OCI-LY3 (cell line): ENCODE measurements around the gene PAK1.

Experiments
- EZH2phosphoT487 ChIP-seq: fragments of 200-600 bp; shearing (Covaris generic); IDR thresholded peaks from 2 replicates; pipeline ENCODE4 v1.6.1; 2018; ENCODE audit warnings: antibody characterized with exemption, mixed run types, low read depth
- TF ChIP-seq, protein P1 (sequence below): fragments of 200-600, 300-600 bp; sonication (generic); IDR thresholded peaks from 2 replicates; pipeline ENCODE4 v1.5.1; 2014; ENCODE audit warnings: antibody characterized with exemption, low read length, low read depth

- TF ChIP-seq, protein P1, sequence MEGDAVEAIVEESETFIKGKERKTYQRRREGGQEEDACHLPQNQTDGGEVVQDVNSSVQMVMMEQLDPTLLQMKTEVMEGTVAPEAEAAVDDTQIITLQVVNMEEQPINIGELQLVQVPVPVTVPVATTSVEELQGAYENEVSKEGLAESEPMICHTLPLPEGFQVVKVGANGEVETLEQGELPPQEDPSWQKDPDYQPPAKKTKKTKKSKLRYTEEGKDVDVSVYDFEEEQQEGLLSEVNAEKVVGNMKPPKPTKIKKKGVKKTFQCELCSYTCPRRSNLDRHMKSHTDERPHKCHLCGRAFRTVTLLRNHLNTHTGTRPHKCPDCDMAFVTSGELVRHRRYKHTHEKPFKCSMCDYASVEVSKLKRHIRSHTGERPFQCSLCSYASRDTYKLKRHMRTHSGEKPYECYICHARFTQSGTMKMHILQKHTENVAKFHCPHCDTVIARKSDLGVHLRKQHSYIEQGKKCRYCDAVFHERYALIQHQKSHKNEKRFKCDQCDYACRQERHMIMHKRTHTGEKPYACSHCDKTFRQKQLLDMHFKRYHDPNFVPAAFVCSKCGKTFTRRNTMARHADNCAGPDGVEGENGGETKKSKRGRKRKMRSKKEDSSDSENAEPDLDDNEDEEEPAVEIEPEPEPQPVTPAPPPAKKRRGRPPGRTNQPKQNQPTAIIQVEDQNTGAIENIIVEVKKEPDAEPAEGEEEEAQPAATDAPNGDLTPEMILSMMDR, result no peak
- TF ChIP-seq EZH2phosphoT487, result no peak
Measured at GRCh38 chr11:77448269-77448668, 25.6 kb downstream of the PAK1 start.
